Measurements from ENCODE around the gene FARP1.

FARP1 gene

DNA sequence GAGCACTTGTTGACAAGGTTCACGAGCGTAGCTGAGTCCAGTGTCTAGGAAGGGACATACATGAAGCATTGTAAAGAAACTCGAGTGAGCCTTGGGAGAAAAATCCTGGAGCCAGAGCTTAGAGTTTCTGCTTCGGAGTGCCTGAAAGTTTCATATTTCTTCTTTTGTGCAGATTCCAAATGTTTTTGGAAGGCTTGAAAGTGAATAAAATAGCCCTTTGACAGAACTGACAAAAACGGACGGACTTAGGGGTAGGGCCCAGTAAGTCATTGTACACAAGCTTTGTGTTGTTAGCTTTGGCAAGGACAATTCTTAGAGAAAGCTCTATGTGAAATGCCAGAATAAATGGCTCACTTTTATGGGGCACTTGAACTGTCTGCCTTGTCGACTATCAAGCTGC, 31.4 kb downstream of the FARP1 start:
- DNase-seq: no peak

GRCh38 chr13:98175043-98175442, 32.1 kb downstream of the FARP1 start:
- no peak for DNase-seq

- DNase-seq: no peak
Observed at GRCh38 chr13:98175823-98176222, 32.9 kb downstream of the FARP1 start.

GRCh38 chr13:98176777-98177608, 34.1 kb downstream of the FARP1 start, which contains the start of gene RNF113B:
RNF113B (minus strand) TSS chr13:98177269; CDS start chr13:98177236, 33 bp downstream.
- DNase-seq: no peak

DNA sequence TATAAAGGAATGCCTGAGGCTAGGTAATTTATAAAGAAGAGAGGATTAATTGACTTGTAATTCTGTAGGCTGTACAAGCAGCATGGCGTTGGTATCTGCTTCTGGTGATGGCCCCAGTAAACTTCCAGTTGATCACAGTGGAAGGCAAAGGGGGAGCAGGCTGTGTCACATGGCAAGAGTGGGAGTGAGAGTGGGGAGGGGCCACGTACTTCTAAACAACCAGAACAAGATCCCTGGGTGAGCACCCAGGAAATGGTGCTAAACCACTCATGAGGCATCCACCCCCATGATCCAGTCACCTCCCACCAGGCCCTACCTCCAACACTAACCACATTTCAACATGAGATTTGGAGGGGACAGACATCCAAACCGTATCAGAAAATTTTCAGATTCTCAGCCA, 37.2 kb downstream of the FARP1 start:
- no peak for DNase-seq

- DNase-seq: no peak
Observed at GRCh38 chr13:98181111-98181815, 38.4 kb downstream of the FARP1 start.

- DNase-seq: no peak
Observed at GRCh38 chr13:98182153-98182552, 39.3 kb downstream of the FARP1 start.

- no peak for DNase-seq
Observed at GRCh38 chr13:98182589-98182988, 39.7 kb downstream of the FARP1 start.

DNA sequence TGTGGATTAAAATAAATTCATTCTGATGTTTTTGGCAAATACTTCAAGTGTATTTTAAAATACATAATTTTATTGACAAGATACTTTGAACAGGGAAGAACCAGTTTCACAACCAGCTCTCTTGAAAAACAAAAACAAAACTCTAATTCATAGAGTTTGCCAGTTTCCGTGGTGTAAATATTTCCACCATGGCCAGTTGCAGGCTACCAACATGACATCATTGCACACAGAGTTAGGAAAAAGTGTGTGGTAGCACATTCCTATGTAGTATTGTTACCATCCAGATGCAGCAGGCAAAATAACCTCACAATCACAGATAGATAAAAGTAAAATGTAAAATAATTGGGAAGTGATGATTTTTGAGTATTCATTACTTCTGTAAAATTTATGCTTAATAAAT, 41.9 kb downstream of the FARP1 start:
- no peak for DNase-seq

DNA sequence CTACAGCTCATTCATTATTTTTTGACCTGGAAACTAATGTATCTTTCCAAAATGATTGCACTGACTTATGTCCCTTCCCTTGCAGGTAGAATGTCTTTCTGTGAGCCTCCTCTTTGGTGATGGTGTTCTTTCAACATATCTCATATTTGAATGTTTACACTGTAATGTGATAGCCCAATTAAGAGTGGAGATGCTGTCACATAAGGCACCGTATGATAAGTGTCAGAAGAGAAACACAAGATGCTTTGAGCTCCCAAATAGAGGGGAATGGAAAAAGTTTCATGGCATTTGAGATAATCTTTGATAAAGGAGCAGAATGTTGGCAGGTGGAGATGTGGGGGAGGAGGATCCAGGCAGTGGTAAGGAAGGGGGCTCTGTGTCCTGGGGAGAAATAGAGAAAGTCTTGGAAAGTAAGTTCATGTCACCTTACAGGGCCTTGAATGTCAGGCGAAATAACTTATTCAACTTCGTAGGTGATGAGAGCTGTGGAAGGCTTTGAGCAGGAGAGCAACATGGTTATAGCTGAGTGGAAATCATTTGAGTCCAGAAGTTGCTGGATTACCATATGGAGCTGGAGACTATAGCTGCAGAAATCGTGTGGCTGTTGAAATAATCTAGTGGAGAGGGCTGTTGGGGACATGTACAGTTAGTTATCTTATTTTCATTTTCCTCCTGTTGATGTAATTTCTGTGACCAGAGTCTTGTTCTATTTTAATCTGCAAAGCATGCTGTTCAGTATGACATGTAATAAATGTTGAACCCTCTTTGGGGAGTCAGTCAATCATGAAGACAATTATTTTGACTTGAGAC, 44.5 kb downstream of the FARP1 start:
- no peak for DNase-seq

DNA sequence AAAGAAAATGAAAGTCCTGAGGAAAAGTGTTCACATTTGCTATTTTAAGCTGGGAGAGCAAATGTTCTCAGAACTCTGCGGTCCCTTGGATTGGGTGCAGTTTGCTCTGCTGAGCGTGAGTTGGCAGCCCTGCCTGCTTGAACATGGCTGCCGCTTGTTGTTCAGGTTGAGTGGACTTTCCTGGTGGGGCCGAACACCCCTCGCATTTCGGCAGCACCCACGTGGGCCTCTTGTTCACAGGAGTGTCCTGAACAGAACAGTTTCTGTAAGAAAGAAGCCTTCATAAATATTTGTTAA, 45.0 kb downstream of the FARP1 start:
- DNase-seq: no peak

DNA sequence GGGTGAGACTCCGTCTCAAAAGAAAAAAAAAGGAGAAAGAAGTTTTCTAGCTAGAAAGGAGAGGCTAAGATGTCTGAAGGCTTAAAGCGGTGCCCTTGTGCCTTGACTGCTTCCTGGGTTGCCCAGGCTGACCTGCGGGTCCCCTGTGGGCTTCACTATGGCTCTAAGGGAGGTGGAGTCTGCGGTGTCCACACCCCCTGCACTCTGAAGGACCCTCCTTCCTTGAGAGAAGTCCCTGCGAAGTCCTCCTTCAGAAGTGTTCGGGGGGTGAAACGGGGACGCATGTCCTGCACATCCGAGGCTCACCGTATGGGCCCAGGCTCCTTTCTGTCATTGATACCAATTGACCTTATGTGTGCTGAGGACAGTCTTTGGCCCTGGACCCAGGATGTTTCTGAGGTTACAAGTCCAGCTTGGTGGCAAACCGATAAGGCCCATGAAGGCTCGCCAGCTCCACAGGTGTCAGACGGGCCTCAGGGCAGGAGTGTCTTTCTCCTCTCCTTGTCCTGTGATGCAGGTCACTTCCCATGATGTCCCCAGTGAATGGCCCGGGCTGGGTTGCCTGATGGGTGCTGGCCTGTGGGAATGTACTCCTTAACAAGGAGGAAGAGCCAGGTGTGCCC, 45.8 kb downstream of the FARP1 start:
- DNase-seq: no peak

GRCh38 chr13:98189841-98190505, 47.1 kb downstream of the FARP1 start:
- no peak for DNase-seq

DNA sequence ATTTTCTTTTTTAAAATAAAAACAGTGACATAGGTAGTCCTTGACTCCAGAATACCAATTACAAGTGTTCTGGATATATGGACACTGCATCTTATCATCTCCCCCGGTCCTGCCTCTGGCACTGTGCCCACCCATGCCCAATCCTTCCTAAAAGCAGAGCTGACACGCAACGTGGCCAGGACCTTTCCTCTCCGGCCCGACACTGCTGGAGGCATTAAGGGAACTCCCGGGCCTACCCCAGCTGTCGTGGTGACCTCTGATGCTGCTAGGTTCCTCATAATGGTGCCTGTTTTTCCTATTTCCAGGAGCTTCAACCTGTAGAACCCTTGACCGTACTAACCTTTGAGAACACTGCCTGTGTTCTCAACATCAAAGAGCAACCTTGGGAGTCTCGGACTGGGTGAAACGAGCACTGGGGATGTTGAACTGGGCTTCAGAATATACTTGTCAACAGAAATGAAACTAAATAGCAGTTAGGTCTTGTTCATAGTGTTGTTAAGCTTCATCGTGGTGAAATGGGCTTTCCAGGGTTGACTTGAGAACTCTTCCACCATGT, 48.1 kb downstream of the FARP1 start:
- no peak for DNase-seq

GRCh38 chr13:98192008-98192407, 49.1 kb downstream of the FARP1 start:
- DNase-seq: no peak

DNA sequence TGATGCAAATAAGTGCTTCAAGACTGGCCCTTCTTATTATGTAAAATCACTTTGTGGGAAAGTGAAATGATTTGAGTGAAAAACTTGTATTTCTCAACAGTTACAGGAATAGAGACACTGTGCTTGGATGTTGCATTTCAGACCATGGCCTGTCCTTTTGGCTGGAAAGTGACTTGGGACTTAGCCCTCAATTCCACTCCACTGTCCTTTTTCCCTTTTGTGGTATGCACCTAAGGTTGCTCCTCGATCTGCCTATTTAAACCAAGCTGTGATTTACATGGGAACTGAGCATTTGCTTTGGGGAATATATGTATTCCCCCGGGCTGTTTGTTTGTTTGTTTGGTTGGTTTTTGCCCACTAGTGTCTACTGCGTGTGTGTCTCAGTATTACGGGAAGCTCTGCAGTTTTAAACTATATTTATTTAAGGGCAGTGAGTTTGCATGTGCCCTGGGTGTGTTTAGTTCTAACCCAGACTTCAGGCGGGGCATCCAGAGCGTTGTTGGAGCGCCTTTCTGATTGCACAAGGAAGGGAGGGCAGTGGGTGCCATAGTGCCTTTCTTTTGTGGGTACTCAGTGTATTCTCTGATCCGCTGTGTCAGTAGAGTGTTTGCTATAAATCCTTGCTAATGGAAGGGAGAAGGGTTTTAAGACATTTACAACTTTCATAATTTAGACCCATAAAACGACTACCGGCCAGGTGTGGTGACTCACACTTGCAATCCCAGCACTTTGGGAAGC, 52.3 kb downstream of the FARP1 start:
- DNase-seq: no peak

DNA sequence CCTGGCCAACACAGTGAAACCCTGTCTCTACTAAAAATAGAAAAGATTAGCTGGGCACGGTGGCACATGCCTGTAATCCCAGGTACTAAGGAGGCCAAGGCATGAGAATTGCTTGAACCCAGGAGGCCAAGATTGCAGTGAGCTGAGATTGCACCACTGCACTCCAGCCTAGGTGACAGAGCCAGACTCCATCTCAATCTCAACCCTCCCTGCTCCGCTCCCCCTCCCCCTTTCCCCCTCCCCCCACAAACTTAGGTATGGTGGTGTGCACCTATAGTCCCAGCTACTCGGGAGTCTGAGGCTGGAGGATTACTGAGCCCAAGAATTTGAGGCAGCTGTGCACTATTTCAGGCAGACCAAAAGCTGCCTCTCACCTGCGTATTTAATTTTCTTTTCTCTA, 55.8 kb downstream of the FARP1 start:
- no peak for DNase-seq

- no peak for DNase-seq
Observed at GRCh38 chr13:98199480-98199879, 56.6 kb downstream of the FARP1 start.

GRCh38 chr13:98200211-98200878, 57.5 kb downstream of the FARP1 start:
- no peak for DNase-seq

GRCh38 chr13:98201189-98201588, 58.3 kb downstream of the FARP1 start:
- DNase-seq: no peak
